GM13976 (cell line): ENCODE data around the gene MAPK4.

Experiments
- DNase-seq: peaks from one replicate; pipeline ENCODE4 v3.0.0; 2012; ENCODE audit warnings: low spot score
- CTCF ChIP-seq: IDR thresholded peaks from 2 replicates; pipeline ENCODE4 v1.5.1; 2012; ENCODE audit warnings: borderline replicate concordance, mild to moderate bottlenecking; ENCODE audit not compliant: insufficient read depth; ENCODE audit errors: extremely low read depth, missing control alignments, control extremely low read depth
- in situ Hi-C: fragments of 300-500 bp; cut with MboI; formaldehyde crosslinking; loops from one replicate; pipeline ENCODE4 v1.12.0; 2022; ENCODE audit warnings: low sequenced_read_pairs, mixed read lengths, inconsistent platforms; ENCODE audit not compliant: unreplicated experiment

MAPK4 gene

GRCh38 chr18:50678651-50679050 is 118.8 kb downstream of the MAPK4 start:
- TF ChIP-seq CTCF: no peak
- no peak for DNase-seq
- in situ Hi-C loops: no loop called here

- in situ Hi-C loops: no loop called here
- DNase-seq: no peak
- no peak for TF ChIP-seq CTCF
Observed at GRCh38 chr18:50679056-50679455, 119.2 kb downstream of the MAPK4 start.

- DNase-seq: no peak
- in situ Hi-C loops: no loop called here
- TF ChIP-seq CTCF: no peak
Observed at GRCh38 chr18:50679656-50680055, 119.8 kb downstream of the MAPK4 start.

GRCh38 chr18:50680966-50681365 is 121.1 kb downstream of the MAPK4 start:
- no peak for DNase-seq
- no peak for TF ChIP-seq CTCF
- in situ Hi-C loops: no loop called here

- in situ Hi-C loops: no loop called here
- no peak for DNase-seq
- no peak for TF ChIP-seq CTCF
Observed at GRCh38 chr18:50682852-50683251, 123.0 kb downstream of the MAPK4 start.

- TF ChIP-seq CTCF: no peak
- in situ Hi-C loops: no loop called here
- no peak for DNase-seq
Observed at GRCh38 chr18:50686409-50686808, 126.5 kb downstream of the MAPK4 start.

GRCh38 chr18:50687491-50687890 is 127.6 kb downstream of the MAPK4 start:
- in situ Hi-C loops: no loop called here
- no peak for TF ChIP-seq CTCF
- no peak for DNase-seq
